T-cell (primary cell): Measurements from ENCODE around the gene CNTN5. TPM values are rescaled to one million over a fixed set of nuclear protein-coding genes. Genes with fewer than 3 reads are reported as not detected.

Experiments used
- ATAC-seq, 4 experiments: fragments of 200-7000 bp in 3 of 4; fragments of 150-1000 bp in 1 of 4; cut with Tn5 transposase; replicated peaks in 1 of 4; 1 replicate in 3 of 4; 2 replicates in 1 of 4; pipeline ENCODE4 v1.10.0; 2021; ENCODE audit warnings: moderate library complexity in 3 of 4, mild to moderate bottlenecking in 2 of 4, moderate number of reproducible peaks in 1 of 4
- CTCF ChIA-PET, 2 donors: fragments of 300-600 bp; sonication (Branson Sonifier 250); formaldehyde crosslinking; loops; one replicate each; lab custom pipeline; 2022; ENCODE audit warnings: antibody characterized with exemption in 2 of 2; lab: Charles Lee
- POLR2A ChIA-PET, 2 donors: fragments of 300-600 bp; sonication (Branson Sonifier 250); formaldehyde crosslinking; loops; one replicate each; lab custom pipeline; 2022; ENCODE audit warnings: antibody characterized with exemption in 2 of 2; lab: Charles Lee
- DNase-seq, 35 experiments: peaks; one replicate each; pipeline versions ENCODE4 v3.0.0 to v3.0.0-alpha.2; 2013 to 2023
- H3K27ac ChIP-seq: one replicate; pipeline ENCODE4 v1.5.1; 2013; ENCODE audit warnings: low read length
- H3K27me3 ChIP-seq, 2 experiments: replicated peaks in 1 of 2; 1 replicate in 1 of 2; 2 replicates in 1 of 2; pipeline versions ENCODE4 v1.6.1 to v1.7.0; 2013; ENCODE audit warnings: low read length in 1 of 2, mixed read lengths in 1 of 2; ENCODE audit not compliant: control insufficient read depth in 2 of 2, insufficient read depth in 2 of 2; ENCODE audit errors: extremely low read depth in 1 of 2
- H3K36me3 ChIP-seq, 2 donors: 1 replicate in 1 of 2; 2 replicates in 1 of 2; pipeline versions ENCODE4 v1.6.1 to v1.7.0; 2013; ENCODE audit warnings: low read length in 1 of 2; ENCODE audit not compliant: control insufficient read depth in 2 of 2, insufficient read depth in 1 of 2; ENCODE audit errors: extremely low read depth in 1 of 2
- H3K4me1 ChIP-seq, 2 experiments: 1 replicate in 1 of 2; 2 replicates in 1 of 2; pipeline versions ENCODE4 v1.6.1 to v1.7.0; 2013; ENCODE audit warnings: low read length in 2 of 2, mixed read lengths in 1 of 2; ENCODE audit not compliant: insufficient read depth in 2 of 2, control insufficient read depth in 1 of 2; ENCODE audit errors: extremely low read depth in 1 of 2
- H3K4me3 ChIP-seq, 2 donors: 1 replicate in 1 of 2; 2 replicates in 1 of 2; pipeline versions ENCODE4 v1.5.1 to v1.7.0; 2013; ENCODE audit warnings: mild to moderate bottlenecking in 2 of 2, low read length in 1 of 2, moderate library complexity in 1 of 2; ENCODE audit not compliant: control insufficient read depth in 1 of 2; ENCODE audit errors: extremely low read depth in 1 of 2
- H3K9me3 ChIP-seq: 2 replicates; pipeline ENCODE4 v1.7.0; 2013
- H3K27ac Mint-ChIP-seq, 2 donors: one replicate each; pipeline ENCODE4 v1.8.0; 2020 to 2021; ENCODE audit warnings: mild to moderate bottlenecking in 2 of 2, mixed read lengths in 2 of 2
- H3K27me3 Mint-ChIP-seq, 2 donors: one replicate each; pipeline ENCODE4 v1.8.0; 2021 to 2022; ENCODE audit warnings: mixed read lengths in 2 of 2
- H3K36me3 Mint-ChIP-seq: one replicate; pipeline ENCODE4 v1.8.0; 2021; ENCODE audit warnings: mixed read lengths
- H3K4me1 Mint-ChIP-seq, 3 donors: one replicate each; pipeline ENCODE4 v1.8.0; 2020 to 2022; ENCODE audit warnings: mixed read lengths in 3 of 3, mild to moderate bottlenecking in 1 of 3
- H3K4me3 Mint-ChIP-seq, 3 donors: one replicate each; pipeline ENCODE4 v1.8.0; 2020 to 2022; ENCODE audit warnings: mild to moderate bottlenecking in 3 of 3, mixed read lengths in 3 of 3, moderate library complexity in 3 of 3
- H3K9me3 Mint-ChIP-seq, 3 donors: one replicate each; pipeline ENCODE4 v1.8.0; 2020 to 2022; ENCODE audit warnings: mixed read lengths in 3 of 3
- WGBS: methylation state at CpG from one replicate; pipeline ENCODE4 v1.1.5; 2013; ENCODE audit warnings: missing lambda C conversion rate; ENCODE audit not compliant: insufficient coverage; 5-methylcytosine and 5-hydroxymethylcytosine counted together
- total RNA-seq, 35 experiments: library from RNA in 6 of 35; stranded (reverse) in 6 of 35; fragments of 120-200 nt in 1 of 35; gene quantifications; one replicate each; pipeline versions ENCODE4 v1.2.1 to v1.2.4 and lab custom pipeline; 2013 to 2026

CNTN5 gene
- total RNA-seq, 5 donors from 2014 or later (not counting 1 experiment from before 2014, with no cell fraction given) = not detected

DNA sequence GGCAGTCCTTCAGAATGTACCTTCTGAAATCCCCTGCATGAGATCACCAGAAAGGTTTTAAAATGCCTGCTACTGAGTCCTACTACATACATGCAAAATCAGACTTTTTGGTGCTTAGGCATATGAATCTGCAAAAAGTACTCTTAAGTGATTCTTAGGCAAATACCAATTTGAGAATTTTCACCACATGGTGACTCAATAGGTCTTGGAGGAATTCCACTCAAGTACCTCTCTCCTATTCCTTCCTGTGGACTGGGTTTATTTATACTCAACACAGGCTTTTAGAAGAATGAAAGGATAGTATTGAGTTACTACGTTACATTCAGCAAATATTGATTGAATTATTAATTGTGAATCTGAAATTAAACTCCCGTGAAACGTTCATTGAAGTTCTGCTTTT is 223.9 kb downstream of the CNTN5 start:
- Mint-ChIP-seq H3K4me1 (no peaks in the 10 kb centered on the region), H3K36me3 (no peaks in the 10 kb centered on the region), H3K27me3 (no peaks in the 10 kb centered on the region), H3K4me3 (no peak overlapping the region), H3K9me3 (peaks cover 3 to 27% (median 19%) of the 10 kb centered on the region in 3 donors), H3K27ac (no peak overlapping the region)
- Histone ChIP-seq H3K27ac (no peak overlapping the region), H3K9me3 (no peaks in the 10 kb centered on the region), H3K36me3 (no peaks in the 10 kb centered on the region), H3K4me1 (no peaks in the 10 kb centered on the region), H3K27me3 (no peaks in the 10 kb centered on the region), H3K4me3 (no peak overlapping the region)
- CTCF ChIA-PET = no interaction called here
- DNase-seq (no peak), ATAC-seq (no peak)
- WGBS = no CpG with 5 or more reads among the region's 3 CpGs
- POLR2A ChIA-PET = interaction anchor here in 1 of 2 donors (0.6 kb wide), 1 partner anchor 45 kb away, joined by 3 read pairs; no protein-coding TSS in a partner anchor

DNA sequence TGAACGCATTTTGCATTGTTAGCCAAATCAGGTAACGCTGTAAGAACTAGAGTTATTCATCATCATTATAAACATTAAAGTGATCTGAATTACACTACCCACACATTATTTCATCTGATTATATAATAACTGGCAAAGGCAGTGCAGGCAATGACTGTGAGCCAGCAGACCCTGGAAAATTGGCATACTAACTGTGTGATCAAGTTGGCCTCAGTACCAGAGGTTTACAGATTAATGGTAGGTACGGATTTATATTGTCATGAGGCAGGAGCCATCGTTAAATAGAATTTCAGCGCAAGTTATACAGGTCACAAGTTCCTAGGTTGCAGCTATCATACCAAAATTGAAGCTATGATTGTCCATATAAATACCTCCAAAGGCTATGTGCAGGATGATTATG is 225.4 kb downstream of the CNTN5 start:
- H3K27me3 ChIP-seq = no peaks in the 10 kb centered on the region
- H3K4me1 ChIP-seq = no peaks in the 10 kb centered on the region
- H3K27ac ChIP-seq = no peak overlapping the region
- no peaks in the 10 kb centered on the region for H3K4me1 Mint-ChIP-seq
- H3K9me3 ChIP-seq = no peaks in the 10 kb centered on the region
- ChIA-PET POLR2A (no interaction called here), CTCF (no interaction called here)
- H3K36me3 ChIP-seq = no peaks in the 10 kb centered on the region
- H3K9me3 Mint-ChIP-seq = peaks cover 3 to 19% (median 11%) of the 10 kb centered on the region in 3 donors
- no peaks in the 10 kb centered on the region for H3K36me3 Mint-ChIP-seq
- no peak overlapping the region for H3K4me3 Mint-ChIP-seq
- no peak for DNase-seq
- H3K4me3 ChIP-seq = no peak overlapping the region
- H3K27me3 Mint-ChIP-seq = no peaks in the 10 kb centered on the region
- ATAC-seq = no peak
- no peak overlapping the region for H3K27ac Mint-ChIP-seq
- 100% methylated on average over 2 of the region's 5 CpGs for WGBS

- ChIA-PET POLR2A (no interaction called here), CTCF (no interaction called here)
- Histone ChIP-seq H3K4me1 (no peaks in the 10 kb centered on the region), H3K9me3 (no peaks in the 10 kb centered on the region), H3K4me3 (no peak overlapping the region), H3K36me3 (no peaks in the 10 kb centered on the region), H3K27me3 (no peaks in the 10 kb centered on the region), H3K27ac (no peak overlapping the region)
- WGBS = no CpG with 5 or more reads among the region's 1 CpG
- no peaks in the 10 kb centered on the region for H3K36me3 Mint-ChIP-seq
- no peak overlapping the region for H3K27ac Mint-ChIP-seq
- no peaks in the 10 kb centered on the region for H3K4me1 Mint-ChIP-seq
- H3K9me3 Mint-ChIP-seq = peaks cover 0 to 23% (median 6%) of the 10 kb centered on the region in 3 donors
- H3K4me3 Mint-ChIP-seq = no peak overlapping the region
- no peaks in the 10 kb centered on the region for H3K27me3 Mint-ChIP-seq
- DNase-seq (no peak), ATAC-seq (no peak)
Observed at GRCh38 chr11:99256614-99257013, 235.9 kb downstream of the CNTN5 start.

- no CpG with 5 or more reads among the region's 1 CpG for WGBS
- H3K9me3 ChIP-seq = no peaks in the 10 kb centered on the region
- Mint-ChIP-seq H3K27ac (no peak overlapping the region), H3K9me3 (peaks cover 0 to 20% (median 3%) of the 10 kb centered on the region in 3 donors), H3K27me3 (no peaks in the 10 kb centered on the region), H3K4me3 (no peak overlapping the region), H3K36me3 (no peaks in the 10 kb centered on the region), H3K4me1 (no peaks in the 10 kb centered on the region)
- no peaks in the 10 kb centered on the region for H3K4me1 ChIP-seq
- H3K27me3 ChIP-seq = no peaks in the 10 kb centered on the region
- no peaks in the 10 kb centered on the region for H3K36me3 ChIP-seq
- ChIA-PET CTCF (no interaction called here), POLR2A (no interaction called here)
- H3K27ac ChIP-seq = no peak overlapping the region
- ATAC-seq (no peak), DNase-seq (no peak)
- no peak overlapping the region for H3K4me3 ChIP-seq
Observed at GRCh38 chr11:99257131-99257530, 236.4 kb downstream of the CNTN5 start.

DNA sequence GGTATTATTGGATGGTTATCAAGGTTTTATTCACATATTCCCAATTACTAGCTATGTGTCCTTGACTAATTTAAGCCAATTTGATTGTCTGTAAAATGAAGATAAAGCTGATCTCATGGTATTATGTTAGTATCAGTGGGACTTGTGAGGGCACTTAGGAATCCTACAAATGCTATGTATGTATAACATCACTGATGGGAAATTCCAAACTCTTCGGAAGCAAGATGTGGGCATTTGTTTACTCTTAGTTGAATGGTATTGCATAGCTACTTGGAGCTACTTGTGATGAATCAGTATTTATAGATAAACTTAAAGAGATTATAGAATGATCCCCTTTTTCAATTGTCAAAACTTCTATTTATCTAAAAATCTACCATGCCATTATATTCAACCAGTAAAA is 239.9 kb downstream of the CNTN5 start:
- peaks cover 0 to 13% (median 5%) of the 10 kb centered on the region in 3 donors for H3K9me3 Mint-ChIP-seq
- CTCF ChIA-PET = no interaction called here
- no peak overlapping the region for H3K27ac Mint-ChIP-seq
- H3K27ac ChIP-seq = no peak overlapping the region
- no peaks in the 10 kb centered on the region for H3K4me1 Mint-ChIP-seq
- no peaks in the 10 kb centered on the region for H3K36me3 Mint-ChIP-seq
- no peak for ATAC-seq
- no peak overlapping the region for H3K4me3 Mint-ChIP-seq
- no peaks in the 10 kb centered on the region for H3K27me3 ChIP-seq
- H3K4me1 ChIP-seq = no peaks in the 10 kb centered on the region
- no CpG with 5 or more reads among the region's 1 CpG for WGBS
- POLR2A ChIA-PET = interaction anchor here in 1 of 2 donors (0.5 kb wide), 1 partner anchor 1155 kb away, joined by 3 read pairs; no protein-coding TSS in a partner anchor
- H3K27me3 Mint-ChIP-seq = no peaks in the 10 kb centered on the region
- no peaks in the 10 kb centered on the region for H3K9me3 ChIP-seq
- no peak for DNase-seq
- H3K4me3 ChIP-seq = no peak overlapping the region
- H3K36me3 ChIP-seq = no peaks in the 10 kb centered on the region

- no peaks in the 10 kb centered on the region for H3K27me3 ChIP-seq
- CTCF ChIA-PET = no interaction called here
- ATAC-seq = no peak
- H3K27ac ChIP-seq = no peak overlapping the region
- no peaks in the 10 kb centered on the region for H3K27me3 Mint-ChIP-seq
- no peak for DNase-seq
- H3K36me3 Mint-ChIP-seq = no peaks in the 10 kb centered on the region
- H3K4me3 ChIP-seq = no peak overlapping the region
- H3K4me1 Mint-ChIP-seq = no peaks in the 10 kb centered on the region
- POLR2A ChIA-PET = no interaction called here
- H3K9me3 ChIP-seq = no peaks in the 10 kb centered on the region
- no peaks in the 10 kb centered on the region for H3K36me3 ChIP-seq
- H3K4me3 Mint-ChIP-seq = no peak overlapping the region
- no peaks in the 10 kb centered on the region for H3K4me1 ChIP-seq
- peaks cover 0 to 7% (median 7%) of the 10 kb centered on the region in 3 donors for H3K9me3 Mint-ChIP-seq
- 100% methylated on average over 1 of the region's 3 CpGs for WGBS
- H3K27ac Mint-ChIP-seq = no peak overlapping the region
Observed at GRCh38 chr11:99268886-99269285, 248.1 kb downstream of the CNTN5 start.

DNA sequence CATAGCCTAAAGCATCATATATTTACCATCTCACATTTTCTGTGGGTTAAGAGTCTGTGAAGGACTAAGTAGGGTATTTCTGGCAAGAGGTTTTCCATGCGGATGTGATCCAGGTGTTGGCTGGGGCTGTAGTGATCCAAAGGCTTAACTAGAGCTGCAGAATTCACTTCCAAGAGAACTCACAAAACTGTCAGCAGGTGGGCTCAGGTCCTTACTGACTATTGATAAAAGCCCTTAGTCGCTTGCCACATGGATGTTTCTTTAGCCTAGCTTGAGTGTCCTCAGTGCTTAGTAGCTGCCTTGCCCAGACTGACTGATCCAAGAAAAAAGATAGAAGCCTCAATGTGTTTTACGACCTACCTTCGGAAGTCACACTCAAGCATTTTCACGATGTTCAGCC is 250.8 kb downstream of the CNTN5 start:
- Mint-ChIP-seq H3K9me3 (peaks cover 0 to 4% (median 3%) of the 10 kb centered on the region in 3 donors), H3K4me1 (no peaks in the 10 kb centered on the region), H3K4me3 (no peak overlapping the region), H3K27me3 (no peaks in the 10 kb centered on the region), H3K36me3 (no peaks in the 10 kb centered on the region), H3K27ac (no peak overlapping the region)
- ChIA-PET CTCF (no interaction called here), POLR2A (no interaction called here)
- no peak overlapping the region for H3K4me3 ChIP-seq
- H3K27me3 ChIP-seq = no peaks in the 10 kb centered on the region
- DNase-seq (no peak), ATAC-seq (no peak)
- 69% methylated on average over 2 of the region's 5 CpGs for WGBS
- H3K27ac ChIP-seq = no peak overlapping the region
- H3K9me3 ChIP-seq = no peaks in the 10 kb centered on the region
- H3K36me3 ChIP-seq = no peaks in the 10 kb centered on the region
- no peaks in the 10 kb centered on the region for H3K4me1 ChIP-seq
